Measurements from ENCODE around the gene UBD. TPM values are rescaled to one million over a fixed set of nuclear protein-coding genes. Genes with fewer than 3 reads are reported as not detected.

UBD gene
- total and polyA plus RNA-seq, 2 of the 13 experiments (the other 11 are each of a cell fraction or from before 2014, with no cell fraction given), result 13.9 to 172 TPM

GRCh38 chr6:29589423-29590048 is 30.0 kb upstream of the UBD start (continued):
- no peak for TF ChIP-seq ARID3A (IDR thresholded peaks at IDR 0.05; ENCODE audit: low read depth, low read length)
- no peak for TF ChIP-seq ZNF414 (CRISPR knock-in tag; IDR thresholded peaks at IDR 0.05)
- no peak for TF ChIP-seq ZBTB37 (CRISPR knock-in tag; IDR thresholded peaks at IDR 0.05)
- TF ChIP-seq TEF (CRISPR knock-in tag; IDR thresholded peaks at IDR 0.05), result no peak
- no peak for TF ChIP-seq KAT8 (CRISPR knock-in tag; IDR thresholded peaks at IDR 0.05)
- TF ChIP-seq ZNF329 (CRISPR knock-in tag; IDR thresholded peaks at IDR 0.05; ENCODE audit: low read depth), result no peak
- no peak for TF ChIP-seq ZSCAN22 (CRISPR knock-in tag; IDR thresholded peaks at IDR 0.05)
- TF ChIP-seq ELK4 (CRISPR knock-in tag; IDR thresholded peaks at IDR 0.05; ENCODE audit: borderline replicate concordance), result no peak
- no peak for TF ChIP-seq ZNF891 (CRISPR knock-in tag; IDR thresholded peaks at IDR 0.05)
- no peak for TF ChIP-seq ZBTB2 (CRISPR knock-in tag; IDR thresholded peaks at IDR 0.05; ENCODE audit: low read depth)
- TF ChIP-seq ZNF335 (CRISPR knock-in tag; IDR thresholded peaks at IDR 0.05), result no peak
- no peak for TF ChIP-seq GPN1 (CRISPR knock-in tag; IDR thresholded peaks at IDR 0.05; ENCODE audit: borderline replicate concordance)
- no peak for TF ChIP-seq DRAP1 (CRISPR knock-in tag; IDR thresholded peaks at IDR 0.05)
- no peak for TF ChIP-seq ZNF256 (CRISPR knock-in tag; conservative IDR thresholded peaks at IDR 0.05)
- TF ChIP-seq IRF2 (CRISPR knock-in tag; IDR thresholded peaks at IDR 0.05), result peak; percentile 46; the same call in 1 of the 2 replicates
- no peak for TF ChIP-seq NFIB (CRISPR knock-in tag; IDR thresholded peaks at IDR 0.05; ENCODE audit: borderline replicate concordance)
- TF ChIP-seq ZNF382 (CRISPR knock-in tag; IDR thresholded peaks at IDR 0.05; ENCODE audit: borderline replicate concordance), result no peak
- peak; percentile 67; the same call in 1 of the 2 replicates for TF ChIP-seq REPIN1 (CRISPR knock-in tag; IDR thresholded peaks at IDR 0.05; ENCODE audit: borderline replicate concordance, low read depth)
- no peak for TF ChIP-seq ZSCAN20 (CRISPR knock-in tag; IDR thresholded peaks at IDR 0.05; ENCODE audit: borderline replicate concordance)
- TF ChIP-seq FOXP4 (CRISPR knock-in tag; IDR thresholded peaks at IDR 0.05), result no peak

All from HepG2 (cell line).